Activated CD8-positive, alpha-beta T cell treated with anti-CD3 and anti-CD28 coated beads for 36 hours (primary cell): ENCODE measurements around the gene LRMDA. TPM values are rescaled to one million over a fixed set of nuclear protein-coding genes. Genes with fewer than 3 reads are reported as not detected.

Source experiments
- ATAC-seq: fragments of 200-7000 bp; cut with Tn5 transposase; one replicate; pipeline ENCODE4 v1.10.0; 2021; ENCODE audit warnings: mild to moderate bottlenecking, moderate library complexity
- CTCF ChIA-PET: fragments of 350-600 bp; sonication (Branson Sonifier 250); formaldehyde crosslinking; loops from one replicate; lab custom pipeline; 2021; ENCODE audit warnings: antibody characterized with exemption; lab: Charles Lee
- POLR2A ChIA-PET: fragments of 350-600 bp; sonication (Branson Sonifier 250); formaldehyde crosslinking; loops from one replicate; lab custom pipeline; 2021; ENCODE audit warnings: antibody characterized with exemption; lab: Charles Lee
- DNase-seq: peaks from one replicate; pipeline ENCODE4 v3.0.0-alpha.2; 2020
- H3K27ac Mint-ChIP-seq: one replicate; pipeline ENCODE4 v1.8.0; 2021; ENCODE audit warnings: mild to moderate bottlenecking, mixed read lengths
- H3K27me3 Mint-ChIP-seq: one replicate; pipeline ENCODE4 v1.8.0; 2021; ENCODE audit warnings: mixed read lengths
- H3K36me3 Mint-ChIP-seq: one replicate; pipeline ENCODE4 v1.8.0; 2021; ENCODE audit warnings: low read depth, mixed read lengths
- H3K4me1 Mint-ChIP-seq: one replicate; pipeline ENCODE4 v1.8.0; 2021; ENCODE audit warnings: low read depth, mixed read lengths
- H3K4me3 Mint-ChIP-seq: one replicate; pipeline ENCODE4 v1.8.0; 2021; ENCODE audit warnings: mild to moderate bottlenecking, moderate library complexity, mixed read lengths
- H3K9me3 Mint-ChIP-seq: one replicate; pipeline ENCODE4 v1.8.0; 2021; ENCODE audit warnings: mixed read lengths
- intact Hi-C: fragments of 100-400 bp; cut with micrococcal nuclease; formaldehyde crosslinking; loops from one replicate; pipeline ENCODE4 v1.10.0; 2022
- total RNA-seq, 2 experiments: library from RNA; stranded (reverse); gene quantifications; one replicate each; pipeline ENCODE4 v1.2.3, GENCODE V29; 2021
- TF ChIP-seq, protein P1 (sequence below): fragments of 200-600 bp; IDR thresholded peaks from one replicate; pipeline ENCODE4 v1.8.0; 2022; ENCODE audit warnings: antibody characterized with exemption, mild to moderate bottlenecking

The LRMDA gene
- total RNA-seq, 2 experiments from 2014 or later: not detected

GRCh38 chr10:75851580-75852345, 420.3 kb downstream of the LRMDA start:
- H3K27me3 Mint-ChIP-seq: no peaks in the 10 kb centered on the region
- TF ChIP-seq, protein P1, sequence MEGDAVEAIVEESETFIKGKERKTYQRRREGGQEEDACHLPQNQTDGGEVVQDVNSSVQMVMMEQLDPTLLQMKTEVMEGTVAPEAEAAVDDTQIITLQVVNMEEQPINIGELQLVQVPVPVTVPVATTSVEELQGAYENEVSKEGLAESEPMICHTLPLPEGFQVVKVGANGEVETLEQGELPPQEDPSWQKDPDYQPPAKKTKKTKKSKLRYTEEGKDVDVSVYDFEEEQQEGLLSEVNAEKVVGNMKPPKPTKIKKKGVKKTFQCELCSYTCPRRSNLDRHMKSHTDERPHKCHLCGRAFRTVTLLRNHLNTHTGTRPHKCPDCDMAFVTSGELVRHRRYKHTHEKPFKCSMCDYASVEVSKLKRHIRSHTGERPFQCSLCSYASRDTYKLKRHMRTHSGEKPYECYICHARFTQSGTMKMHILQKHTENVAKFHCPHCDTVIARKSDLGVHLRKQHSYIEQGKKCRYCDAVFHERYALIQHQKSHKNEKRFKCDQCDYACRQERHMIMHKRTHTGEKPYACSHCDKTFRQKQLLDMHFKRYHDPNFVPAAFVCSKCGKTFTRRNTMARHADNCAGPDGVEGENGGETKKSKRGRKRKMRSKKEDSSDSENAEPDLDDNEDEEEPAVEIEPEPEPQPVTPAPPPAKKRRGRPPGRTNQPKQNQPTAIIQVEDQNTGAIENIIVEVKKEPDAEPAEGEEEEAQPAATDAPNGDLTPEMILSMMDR: no peak
- no peaks in the 10 kb centered on the region for H3K4me1 Mint-ChIP-seq
- H3K27ac Mint-ChIP-seq: no peak overlapping the region
- ChIA-PET POLR2A (no interaction called here), CTCF (no interaction called here)
- H3K4me3 Mint-ChIP-seq: no peak overlapping the region
- no peaks in the 10 kb centered on the region for H3K36me3 Mint-ChIP-seq
- ATAC-seq (no peak), DNase-seq (no peak)
- intact Hi-C loops: no loop called here
- H3K9me3 Mint-ChIP-seq: no peaks in the 10 kb centered on the region

DNA sequence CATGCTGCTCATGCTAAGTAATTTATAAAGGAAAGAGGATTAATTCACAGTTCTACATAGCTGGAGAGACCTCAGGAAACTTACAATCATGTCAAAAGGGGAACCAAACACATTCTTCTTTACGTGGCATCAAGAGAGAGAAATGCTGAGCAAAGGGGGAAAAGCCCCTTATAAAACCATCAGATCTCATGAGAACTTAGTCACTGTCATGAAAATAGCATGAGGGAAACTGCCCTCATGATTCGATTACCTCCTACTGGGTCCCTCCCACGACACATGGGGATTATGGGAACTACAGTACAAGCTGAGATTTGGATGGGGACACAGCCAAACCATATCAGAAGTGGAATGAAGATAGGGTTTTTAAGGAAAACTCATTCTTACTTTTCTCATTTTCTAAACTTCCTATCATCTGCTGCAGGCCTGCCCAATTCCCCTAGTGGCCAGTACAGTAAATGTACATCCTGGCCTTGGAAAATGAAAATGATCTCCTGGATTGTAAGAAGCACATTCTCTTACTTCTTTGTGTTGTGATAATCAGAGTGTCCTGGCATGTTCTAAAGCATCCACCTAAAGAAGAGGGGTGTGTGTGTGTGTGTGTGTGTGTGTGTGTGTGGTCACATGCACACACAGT, 421.5 kb downstream of the LRMDA start:
- Mint-ChIP-seq H3K4me1 (no peaks in the 10 kb centered on the region), H3K27ac (no peak overlapping the region), H3K27me3 (no peaks in the 10 kb centered on the region), H3K9me3 (no peaks in the 10 kb centered on the region), H3K36me3 (no peaks in the 10 kb centered on the region), H3K4me3 (no peak overlapping the region)
- TF ChIP-seq, protein P1: no peak
- intact Hi-C loops: no loop called here
- DNase-seq: no peak
- POLR2A ChIA-PET: no interaction called here
- CTCF ChIA-PET: no interaction called here
- no peak for ATAC-seq

DNA sequence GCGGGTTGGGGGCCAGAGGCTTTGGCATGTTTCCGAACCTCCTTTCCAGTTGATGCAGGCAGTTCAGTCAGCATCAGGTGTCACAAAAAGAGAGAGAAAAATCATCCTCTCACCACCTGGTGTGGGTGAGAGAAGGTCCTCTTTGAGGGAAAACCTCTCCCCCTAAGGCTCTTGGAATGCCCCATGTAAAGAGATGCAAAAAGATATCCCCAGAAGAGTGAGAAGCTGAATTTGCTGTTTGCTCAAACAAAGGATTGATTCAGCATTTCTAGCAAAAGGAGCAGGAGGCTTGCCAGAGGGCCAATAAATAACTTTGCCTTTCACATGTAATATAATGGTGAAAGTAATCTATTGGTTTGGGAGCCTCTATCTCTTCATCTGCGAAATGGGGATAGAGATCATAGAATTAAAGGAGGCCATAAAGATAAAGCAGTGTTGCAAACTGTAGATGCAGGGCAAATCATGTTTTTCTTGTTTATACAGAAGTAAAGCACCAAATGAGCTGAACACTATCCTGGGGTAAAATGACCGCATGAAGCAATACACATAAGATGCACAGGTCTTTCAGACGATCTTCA, 425.9 kb downstream of the LRMDA start:
- no peak for ATAC-seq
- ChIA-PET POLR2A (no interaction called here), CTCF (no interaction called here)
- intact Hi-C loops: no loop called here
- no peaks in the 10 kb centered on the region for H3K4me1 Mint-ChIP-seq
- DNase-seq: no peak
- TF ChIP-seq, protein P1: no peak
- no peaks in the 10 kb centered on the region for H3K9me3 Mint-ChIP-seq
- no peaks in the 10 kb centered on the region for H3K36me3 Mint-ChIP-seq
- no peak overlapping the region for H3K27ac Mint-ChIP-seq
- no peak overlapping the region for H3K4me3 Mint-ChIP-seq
- H3K27me3 Mint-ChIP-seq: no peaks in the 10 kb centered on the region

DNA sequence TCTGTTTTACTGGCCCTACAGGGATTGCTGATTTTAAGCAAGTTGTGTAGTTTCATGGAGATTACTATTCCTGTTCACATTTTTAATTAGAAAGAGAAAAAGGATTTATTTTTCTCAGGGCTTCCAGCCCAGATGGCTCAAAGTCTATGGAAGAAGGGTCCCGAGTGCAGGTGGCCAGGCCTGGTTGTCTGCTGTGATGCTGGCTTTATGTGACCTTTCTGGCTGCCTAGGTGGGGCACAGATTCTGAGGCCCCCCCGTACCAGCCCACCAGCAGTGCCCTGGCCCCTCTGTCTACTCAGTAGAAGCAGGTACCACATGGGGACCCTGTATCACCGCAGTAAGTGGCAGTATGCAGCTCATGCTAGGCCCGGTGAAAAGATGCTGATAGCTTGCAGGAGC, 426.5 kb downstream of the LRMDA start:
- no peaks in the 10 kb centered on the region for H3K36me3 Mint-ChIP-seq
- no peak overlapping the region for H3K27ac Mint-ChIP-seq
- CTCF ChIA-PET: no interaction called here
- POLR2A ChIA-PET: no interaction called here
- no peaks in the 10 kb centered on the region for H3K4me1 Mint-ChIP-seq
- no peaks in the 10 kb centered on the region for H3K27me3 Mint-ChIP-seq
- TF ChIP-seq, protein P1: no peak
- DNase-seq: no peak
- H3K9me3 Mint-ChIP-seq: no peaks in the 10 kb centered on the region
- ATAC-seq: no peak
- H3K4me3 Mint-ChIP-seq: no peak overlapping the region
- intact Hi-C loops: no loop called here

GRCh38 chr10:75858339-75858738, 426.9 kb downstream of the LRMDA start:
- H3K4me1 Mint-ChIP-seq: no peaks in the 10 kb centered on the region
- no peak for ATAC-seq
- H3K4me3 Mint-ChIP-seq: no peak overlapping the region
- H3K36me3 Mint-ChIP-seq: no peaks in the 10 kb centered on the region
- TF ChIP-seq, protein P1: no peak
- intact Hi-C loops: no loop called here
- H3K9me3 Mint-ChIP-seq: no peaks in the 10 kb centered on the region
- no peak overlapping the region for H3K27ac Mint-ChIP-seq
- no peaks in the 10 kb centered on the region for H3K27me3 Mint-ChIP-seq
- no peak for DNase-seq
- ChIA-PET CTCF (no interaction called here), POLR2A (no interaction called here)
